ENCODE data around the gene FBXO4. TPM values are rescaled to one million over a fixed set of nuclear protein-coding genes. Genes with fewer than 3 reads are reported as not detected.

FBXO4 gene
- total RNA-seq, 2 donors from 2014 or later: 16.2 TPM

- peaks cover 0 to 2% of the 10 kb centered on the region in 2 donors for H3K4me1 ChIP-seq (ENCODE audit: control insufficient read depth in 1 of 2, low read depth in 2 of 2)
These were observed 582 bp upstream of the FBXO4 start for GRCh38 chr5:41924526-41924871.

DNA sequence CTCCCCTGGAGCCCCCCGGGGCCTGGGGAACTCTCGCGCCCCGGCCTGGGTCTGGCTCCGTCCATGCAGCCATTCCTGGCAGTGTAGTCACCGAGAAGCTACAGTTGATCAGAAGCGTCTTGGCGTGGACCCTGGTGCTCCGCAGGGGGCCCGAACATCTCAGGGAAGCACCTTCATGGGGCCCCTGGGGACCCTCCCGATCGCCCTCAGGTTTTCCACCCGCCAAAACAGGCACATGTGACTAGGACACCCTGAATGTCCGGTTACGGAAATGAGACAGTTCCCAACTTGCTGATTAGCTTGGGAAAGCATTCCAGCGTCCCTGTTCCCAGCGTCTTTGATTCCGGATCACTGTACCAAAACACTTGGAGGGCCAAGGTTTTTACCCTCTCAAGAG is 472 bp downstream of the FBXO4 start:
- no peak for TF ChIP-seq CTCF (IDR thresholded peaks at IDR 0.05)
- DNase-seq (ENCODE audit: low spot score) (no peak), ATAC-seq (ENCODE audit: insufficient number of reproducible peaks, low FRiP score, low read depth) (peak; percentile 29)
- Histone ChIP-seq H3K36me3 (no peaks in the 10 kb centered on the region), H3K27me3 (replicated peaks; ENCODE audit: insufficient read depth) (no peaks in the 10 kb centered on the region), H3K9me3 (no peaks in the 10 kb centered on the region), H3K27ac (peak overlapping the region; percentile 95 to 99), H3K4me3 (peak overlapping the region; percentile 90), H3K4me1 (ENCODE audit: control insufficient read depth in 1 of 2, low read depth in 2 of 2) (peaks cover 0 to 2% of the 10 kb centered on the region in 2 donors)

More at GRCh38 chr5:41924526-41924871, 582 bp upstream of the FBXO4 start:
- Histone ChIP-seq H3K9me3 (no peaks in the 10 kb centered on the region), H3K36me3 (no peaks in the 10 kb centered on the region), H3K27me3 (replicated peaks; ENCODE audit: insufficient read depth) (no peaks in the 10 kb centered on the region), H3K27ac (peak overlapping the region; percentile 95 to 99), H3K4me3 (peak overlapping the region; percentile 90)
- peak; percentile 30 for ATAC-seq (ENCODE audit: insufficient number of reproducible peaks, low FRiP score, low read depth)
- no peak for TF ChIP-seq CTCF (IDR thresholded peaks at IDR 0.05)
- DNase-seq (ENCODE audit: low spot score): no peak

DNA sequence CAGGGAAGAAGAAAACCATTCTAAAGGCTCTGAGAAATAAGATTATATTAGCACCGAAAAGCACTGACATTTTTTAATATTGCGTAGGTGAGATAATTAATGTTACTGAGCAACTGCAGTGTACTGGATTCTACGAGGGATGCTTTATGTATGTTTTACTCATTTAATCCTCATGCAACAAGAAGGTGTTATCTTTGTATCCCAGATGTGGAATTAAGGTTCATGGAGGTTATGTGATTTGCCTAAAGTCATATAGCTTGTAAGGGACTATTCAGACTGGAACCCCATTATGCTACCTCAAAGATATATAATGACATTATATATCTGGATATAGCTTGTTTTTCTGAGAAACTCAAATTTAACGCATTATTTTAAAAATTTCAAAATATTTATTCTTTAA is 2.5 kb downstream of the FBXO4 start:
- Histone ChIP-seq H3K27me3 (replicated peaks; ENCODE audit: insufficient read depth) (no peaks in the 10 kb centered on the region), H3K4me3 (no peak overlapping the region), H3K4me1 (ENCODE audit: control insufficient read depth in 1 of 2, low read depth in 2 of 2) (peaks cover 0 to 2% of the 10 kb centered on the region in 2 donors), H3K36me3 (no peaks in the 10 kb centered on the region), H3K9me3 (no peaks in the 10 kb centered on the region), H3K27ac (no peak overlapping the region)
- DNase-seq (ENCODE audit: low spot score): no peak
- no peak for ATAC-seq (ENCODE audit: insufficient number of reproducible peaks, low FRiP score, low read depth)
- no peak for TF ChIP-seq CTCF (IDR thresholded peaks at IDR 0.05)

GRCh38 chr5:41929035-41929434 is 4.0 kb downstream of the FBXO4 start:
- Histone ChIP-seq H3K36me3 (peaks cover 3% of the 10 kb centered on the region), H3K27ac (no peak overlapping the region), H3K4me1 (ENCODE audit: control insufficient read depth in 1 of 2, low read depth in 2 of 2) (peaks cover 0 to 2% of the 10 kb centered on the region in 2 donors), H3K4me3 (no peak overlapping the region), H3K27me3 (replicated peaks; ENCODE audit: insufficient read depth) (no peaks in the 10 kb centered on the region), H3K9me3 (no peaks in the 10 kb centered on the region)
- ATAC-seq (ENCODE audit: insufficient number of reproducible peaks, low FRiP score, low read depth) (no peak), DNase-seq (ENCODE audit: low spot score) (no peak)
- TF ChIP-seq CTCF (IDR thresholded peaks at IDR 0.05): no peak

DNA sequence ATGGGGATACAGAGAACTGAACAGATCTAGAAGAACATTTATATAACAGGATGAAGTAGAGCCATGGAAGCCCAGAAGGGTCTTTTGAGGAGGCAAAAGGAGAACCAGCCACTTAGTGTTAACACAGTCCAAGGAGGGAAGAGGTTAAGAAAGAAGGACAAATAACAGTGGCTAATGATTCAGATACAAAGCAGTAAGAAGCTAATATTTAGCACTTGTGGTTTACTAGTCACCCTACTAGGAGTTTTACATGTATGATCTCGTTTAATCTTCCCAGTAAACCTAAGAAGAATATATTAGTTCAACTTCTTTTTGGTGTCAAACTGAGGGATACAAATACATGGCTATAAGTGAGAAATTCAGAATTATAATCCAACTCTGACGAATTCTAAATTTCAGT is 7.7 kb downstream of the FBXO4 start:
- TF ChIP-seq CTCF (IDR thresholded peaks at IDR 0.05): no peak
- H3K36me3 ChIP-seq: peaks cover 9% of the 10 kb centered on the region

More for the DNA sequence above, 7.7 kb downstream of the FBXO4 start:
- ATAC-seq (ENCODE audit: insufficient number of reproducible peaks, low FRiP score, low read depth) (no peak), DNase-seq (ENCODE audit: low spot score) (no peak)
- no peak overlapping the region for H3K27ac ChIP-seq
- no peaks in the 10 kb centered on the region for H3K4me1 ChIP-seq (ENCODE audit: control insufficient read depth in 1 of 2, low read depth in 2 of 2)
- H3K4me3 ChIP-seq: no peak overlapping the region
- H3K9me3 ChIP-seq: no peaks in the 10 kb centered on the region
- H3K27me3 ChIP-seq (replicated peaks; ENCODE audit: insufficient read depth): no peaks in the 10 kb centered on the region

Measured in thoracic aorta (tissue), 2 donors.